Measurements from ENCODE around the gene CFAP52. TPM values are rescaled to one million over a fixed set of nuclear protein-coding genes. Genes with fewer than 3 reads are reported as not detected.

The CFAP52 gene
- total and polyA plus RNA-seq, 2 of the 13 experiments (the other 11 are each of a cell fraction or from before 2014, with no cell fraction given): not detected

DNA sequence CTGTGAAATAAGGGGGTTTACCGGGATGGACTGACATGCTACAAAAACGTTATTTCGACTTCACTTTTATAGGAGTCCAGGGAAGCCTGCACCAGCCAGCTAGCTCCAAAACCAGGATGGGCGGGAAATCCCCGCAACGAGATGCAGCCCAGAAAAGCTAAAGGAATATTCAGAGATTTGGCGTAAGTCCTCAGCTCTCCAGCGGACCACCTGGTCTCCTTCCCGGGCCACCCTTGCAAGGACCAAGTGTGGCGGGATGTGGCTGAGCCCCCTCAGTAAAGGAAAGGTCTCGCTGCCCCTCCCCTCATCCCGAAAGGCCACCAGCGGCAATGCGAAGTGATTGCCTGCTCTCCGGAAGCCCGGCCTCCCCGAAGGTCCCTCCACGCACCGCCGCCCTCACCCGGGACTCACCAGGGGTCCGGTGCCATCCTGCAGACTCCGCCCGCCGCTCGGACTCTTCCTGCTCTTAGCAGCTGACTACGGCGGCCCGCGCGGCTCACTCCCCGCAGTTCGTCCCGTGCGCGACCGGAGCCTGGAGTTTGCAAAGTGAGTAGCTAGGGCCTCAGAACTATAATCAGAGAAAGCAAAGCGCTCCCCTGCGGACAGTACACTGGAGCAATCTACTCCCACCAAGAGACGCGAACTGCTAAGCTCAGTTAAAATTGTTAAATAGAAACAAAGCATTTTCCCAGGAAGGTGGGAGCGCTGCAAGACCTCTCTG lies 901 bp upstream of the CFAP52 start, which contains the start of gene STX8 (continued):
- TF ChIP-seq, protein P1, sequence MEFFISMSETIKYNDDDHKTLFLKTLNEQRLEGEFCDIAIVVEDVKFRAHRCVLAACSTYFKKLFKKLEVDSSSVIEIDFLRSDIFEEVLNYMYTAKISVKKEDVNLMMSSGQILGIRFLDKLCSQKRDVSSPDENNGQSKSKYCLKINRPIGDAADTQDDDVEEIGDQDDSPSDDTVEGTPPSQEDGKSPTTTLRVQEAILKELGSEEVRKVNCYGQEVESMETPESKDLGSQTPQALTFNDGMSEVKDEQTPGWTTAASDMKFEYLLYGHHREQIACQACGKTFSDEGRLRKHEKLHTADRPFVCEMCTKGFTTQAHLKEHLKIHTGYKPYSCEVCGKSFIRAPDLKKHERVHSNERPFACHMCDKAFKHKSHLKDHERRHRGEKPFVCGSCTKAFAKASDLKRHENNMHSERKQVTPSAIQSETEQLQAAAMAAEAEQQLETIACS (CRISPR knock-in tag; IDR thresholded peaks at IDR 0.05): no peak
- TF ChIP-seq, protein P2, sequence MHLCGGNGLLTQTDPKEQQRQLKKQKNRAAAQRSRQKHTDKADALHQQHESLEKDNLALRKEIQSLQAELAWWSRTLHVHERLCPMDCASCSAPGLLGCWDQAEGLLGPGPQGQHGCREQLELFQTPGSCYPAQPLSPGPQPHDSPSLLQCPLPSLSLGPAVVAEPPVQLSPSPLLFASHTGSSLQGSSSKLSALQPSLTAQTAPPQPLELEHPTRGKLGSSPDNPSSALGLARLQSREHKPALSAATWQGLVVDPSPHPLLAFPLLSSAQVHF (CRISPR knock-in tag; IDR thresholded peaks at IDR 0.05): no peak
- no peak for TF ChIP-seq ZNF282 (IDR thresholded peaks at IDR 0.05; ENCODE audit: partially characterized antibody)
- no peak for TF ChIP-seq ZNF510 (CRISPR knock-in tag; IDR thresholded peaks at IDR 0.05; ENCODE audit: low read depth)
- TF ChIP-seq, protein P3, sequence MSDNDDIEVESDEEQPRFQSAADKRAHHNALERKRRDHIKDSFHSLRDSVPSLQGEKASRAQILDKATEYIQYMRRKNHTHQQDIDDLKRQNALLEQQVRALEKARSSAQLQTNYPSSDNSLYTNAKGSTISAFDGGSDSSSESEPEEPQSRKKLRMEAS (IDR thresholded peaks at IDR 0.05): peak; percentile 84
- TF ChIP-seq, protein P4, sequence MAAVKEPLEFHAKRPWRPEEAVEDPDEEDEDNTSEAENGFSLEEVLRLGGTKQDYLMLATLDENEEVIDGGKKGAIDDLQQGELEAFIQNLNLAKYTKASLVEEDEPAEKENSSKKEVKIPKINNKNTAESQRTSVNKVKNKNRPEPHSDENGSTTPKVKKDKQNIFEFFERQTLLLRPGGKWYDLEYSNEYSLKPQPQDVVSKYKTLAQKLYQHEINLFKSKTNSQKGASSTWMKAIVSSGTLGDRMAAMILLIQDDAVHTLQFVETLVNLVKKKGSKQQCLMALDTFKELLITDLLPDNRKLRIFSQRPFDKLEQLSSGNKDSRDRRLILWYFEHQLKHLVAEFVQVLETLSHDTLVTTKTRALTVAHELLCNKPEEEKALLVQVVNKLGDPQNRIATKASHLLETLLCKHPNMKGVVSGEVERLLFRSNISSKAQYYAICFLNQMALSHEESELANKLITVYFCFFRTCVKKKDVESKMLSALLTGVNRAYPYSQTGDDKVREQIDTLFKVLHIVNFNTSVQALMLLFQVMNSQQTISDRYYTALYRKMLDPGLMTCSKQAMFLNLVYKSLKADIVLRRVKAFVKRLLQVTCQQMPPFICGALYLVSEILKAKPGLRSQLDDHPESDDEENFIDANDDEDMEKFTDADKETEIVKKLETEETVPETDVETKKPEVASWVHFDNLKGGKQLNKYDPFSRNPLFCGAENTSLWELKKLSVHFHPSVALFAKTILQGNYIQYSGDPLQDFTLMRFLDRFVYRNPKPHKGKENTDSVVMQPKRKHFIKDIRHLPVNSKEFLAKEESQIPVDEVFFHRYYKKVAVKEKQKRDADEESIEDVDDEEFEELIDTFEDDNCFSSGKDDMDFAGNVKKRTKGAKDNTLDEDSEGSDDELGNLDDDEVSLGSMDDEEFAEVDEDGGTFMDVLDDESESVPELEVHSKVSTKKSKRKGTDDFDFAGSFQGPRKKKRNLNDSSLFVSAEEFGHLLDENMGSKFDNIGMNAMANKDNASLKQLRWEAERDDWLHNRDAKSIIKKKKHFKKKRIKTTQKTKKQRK (IDR thresholded peaks at IDR 0.05; ENCODE audit: low read length): no peak
- no peak for TF ChIP-seq ZNF484 (CRISPR knock-in tag; IDR thresholded peaks at IDR 0.05; ENCODE audit: borderline replicate concordance, low read depth)
- TF ChIP-seq XRCC5 (optimal IDR thresholded peaks at IDR 0.05; ENCODE audit: low read length): peak; percentile 91
- TF ChIP-seq, protein P5, sequence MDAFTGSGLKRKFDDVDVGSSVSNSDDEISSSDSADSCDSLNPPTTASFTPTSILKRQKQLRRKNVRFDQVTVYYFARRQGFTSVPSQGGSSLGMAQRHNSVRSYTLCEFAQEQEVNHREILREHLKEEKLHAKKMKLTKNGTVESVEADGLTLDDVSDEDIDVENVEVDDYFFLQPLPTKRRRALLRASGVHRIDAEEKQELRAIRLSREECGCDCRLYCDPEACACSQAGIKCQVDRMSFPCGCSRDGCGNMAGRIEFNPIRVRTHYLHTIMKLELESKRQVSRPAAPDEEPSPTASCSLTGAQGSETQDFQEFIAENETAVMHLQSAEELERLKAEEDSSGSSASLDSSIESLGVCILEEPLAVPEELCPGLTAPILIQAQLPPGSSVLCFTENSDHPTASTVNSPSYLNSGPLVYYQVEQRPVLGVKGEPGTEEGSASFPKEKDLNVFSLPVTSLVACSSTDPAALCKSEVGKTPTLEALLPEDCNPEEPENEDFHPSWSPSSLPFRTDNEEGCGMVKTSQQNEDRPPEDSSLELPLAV (CRISPR knock-in tag; conservative IDR thresholded peaks at IDR 0.05; ENCODE audit: low read depth): no peak
- TF ChIP-seq, protein P6, sequence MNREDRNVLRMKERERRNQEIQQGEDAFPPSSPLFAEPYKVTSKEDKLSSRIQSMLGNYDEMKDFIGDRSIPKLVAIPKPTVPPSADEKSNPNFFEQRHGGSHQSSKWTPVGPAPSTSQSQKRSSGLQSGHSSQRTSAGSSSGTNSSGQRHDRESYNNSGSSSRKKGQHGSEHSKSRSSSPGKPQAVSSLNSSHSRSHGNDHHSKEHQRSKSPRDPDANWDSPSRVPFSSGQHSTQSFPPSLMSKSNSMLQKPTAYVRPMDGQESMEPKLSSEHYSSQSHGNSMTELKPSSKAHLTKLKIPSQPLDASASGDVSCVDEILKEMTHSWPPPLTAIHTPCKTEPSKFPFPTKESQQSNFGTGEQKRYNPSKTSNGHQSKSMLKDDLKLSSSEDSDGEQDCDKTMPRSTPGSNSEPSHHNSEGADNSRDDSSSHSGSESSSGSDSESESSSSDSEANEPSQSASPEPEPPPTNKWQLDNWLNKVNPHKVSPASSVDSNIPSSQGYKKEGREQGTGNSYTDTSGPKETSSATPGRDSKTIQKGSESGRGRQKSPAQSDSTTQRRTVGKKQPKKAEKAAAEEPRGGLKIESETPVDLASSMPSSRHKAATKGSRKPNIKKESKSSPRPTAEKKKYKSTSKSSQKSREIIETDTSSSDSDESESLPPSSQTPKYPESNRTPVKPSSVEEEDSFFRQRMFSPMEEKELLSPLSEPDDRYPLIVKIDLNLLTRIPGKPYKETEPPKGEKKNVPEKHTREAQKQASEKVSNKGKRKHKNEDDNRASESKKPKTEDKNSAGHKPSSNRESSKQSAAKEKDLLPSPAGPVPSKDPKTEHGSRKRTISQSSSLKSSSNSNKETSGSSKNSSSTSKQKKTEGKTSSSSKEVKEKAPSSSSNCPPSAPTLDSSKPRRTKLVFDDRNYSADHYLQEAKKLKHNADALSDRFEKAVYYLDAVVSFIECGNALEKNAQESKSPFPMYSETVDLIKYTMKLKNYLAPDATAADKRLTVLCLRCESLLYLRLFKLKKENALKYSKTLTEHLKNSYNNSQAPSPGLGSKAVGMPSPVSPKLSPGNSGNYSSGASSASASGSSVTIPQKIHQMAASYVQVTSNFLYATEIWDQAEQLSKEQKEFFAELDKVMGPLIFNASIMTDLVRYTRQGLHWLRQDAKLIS (CRISPR knock-in tag; IDR thresholded peaks at IDR 0.05): no peak
- no peak for TF ChIP-seq MAZ (IDR thresholded peaks at IDR 0.05; ENCODE audit: borderline replicate concordance, low read depth, low read length)
- peak; percentile 50; the same call in 1 of the 2 replicates for TF ChIP-seq MAZ (CRISPR knock-in tag; IDR thresholded peaks at IDR 0.05; ENCODE audit: low read depth)
- peak; percentile 86; the same call in 1 of the 2 replicates for TF ChIP-seq ZNF614 (CRISPR knock-in tag; IDR thresholded peaks at IDR 0.05; ENCODE audit: borderline replicate concordance)
- TF ChIP-seq XBP1 (CRISPR knock-in tag; IDR thresholded peaks at IDR 0.05): no peak
- TF ChIP-seq MLLT10 (CRISPR knock-in tag; IDR thresholded peaks at IDR 0.05): no peak
- TF ChIP-seq, protein P7, sequence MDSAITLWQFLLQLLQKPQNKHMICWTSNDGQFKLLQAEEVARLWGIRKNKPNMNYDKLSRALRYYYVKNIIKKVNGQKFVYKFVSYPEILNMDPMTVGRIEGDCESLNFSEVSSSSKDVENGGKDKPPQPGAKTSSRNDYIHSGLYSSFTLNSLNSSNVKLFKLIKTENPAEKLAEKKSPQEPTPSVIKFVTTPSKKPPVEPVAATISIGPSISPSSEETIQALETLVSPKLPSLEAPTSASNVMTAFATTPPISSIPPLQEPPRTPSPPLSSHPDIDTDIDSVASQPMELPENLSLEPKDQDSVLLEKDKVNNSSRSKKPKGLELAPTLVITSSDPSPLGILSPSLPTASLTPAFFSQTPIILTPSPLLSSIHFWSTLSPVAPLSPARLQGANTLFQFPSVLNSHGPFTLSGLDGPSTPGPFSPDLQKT (CRISPR knock-in tag; IDR thresholded peaks at IDR 0.05; ENCODE audit: borderline replicate concordance): no peak
- TF ChIP-seq ARNT (IDR thresholded peaks at IDR 0.05): no peak
